GM19035 (cell line): ENCODE results near the gene WIPF1.
A peak's percentile ranks its signal among the peaks of the same experiment; 100 is the strongest.

Source experiments
- ATAC-seq: cut with Tn5 transposase; IDR thresholded peaks from one replicate; pipeline ENCODE4 v1.9.1; 2021; ENCODE audit not compliant: unreplicated experiment

The WIPF1 gene

DNA sequence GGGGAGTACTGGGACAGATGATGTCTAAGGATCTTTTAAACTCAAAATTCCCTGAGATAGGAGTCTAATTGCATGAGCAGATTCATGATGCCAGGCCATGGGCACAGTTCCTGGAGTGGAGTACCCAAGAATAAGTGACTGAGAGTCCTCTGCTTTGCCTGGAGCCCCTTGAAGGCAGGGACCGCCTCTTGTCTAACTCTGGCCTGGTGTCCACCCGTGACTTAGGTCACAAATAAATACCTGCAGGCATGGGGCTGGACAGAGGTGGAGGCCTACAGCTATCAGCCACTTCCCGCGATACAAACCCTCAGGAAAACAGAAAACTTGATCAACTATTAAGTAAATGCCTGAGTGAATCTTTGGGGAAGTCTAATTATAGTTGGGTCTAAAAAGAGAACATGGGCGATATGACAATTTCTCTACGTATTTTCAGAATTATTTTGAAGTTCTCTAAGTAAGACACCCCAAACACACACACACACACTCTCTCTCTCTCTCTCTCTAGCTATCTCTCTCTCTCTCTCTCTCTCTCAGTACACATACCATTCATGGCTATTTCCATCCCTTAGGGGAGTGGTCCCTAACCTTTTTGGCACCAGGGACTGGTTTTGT lies 1.8 kb upstream of the WIPF1 start:
- ATAC-seq, result no peak

DNA sequence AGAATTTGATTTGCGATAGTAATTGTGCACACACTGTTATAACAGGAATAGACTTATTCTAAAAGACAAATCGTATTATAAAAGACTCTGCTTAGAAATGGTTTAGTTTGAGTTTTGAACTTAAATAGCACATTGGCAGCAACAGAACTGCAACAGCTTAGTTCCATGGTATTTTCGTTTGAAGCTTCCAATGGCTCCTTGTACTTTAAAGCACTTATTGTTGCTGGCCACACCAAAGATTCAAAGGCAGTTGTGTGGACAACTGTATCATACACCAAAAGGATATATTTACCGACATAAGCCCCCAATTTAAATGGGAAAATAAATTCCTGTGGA lies 627 bp downstream of the WIPF1 start:
- ATAC-seq, result no peak

DNA sequence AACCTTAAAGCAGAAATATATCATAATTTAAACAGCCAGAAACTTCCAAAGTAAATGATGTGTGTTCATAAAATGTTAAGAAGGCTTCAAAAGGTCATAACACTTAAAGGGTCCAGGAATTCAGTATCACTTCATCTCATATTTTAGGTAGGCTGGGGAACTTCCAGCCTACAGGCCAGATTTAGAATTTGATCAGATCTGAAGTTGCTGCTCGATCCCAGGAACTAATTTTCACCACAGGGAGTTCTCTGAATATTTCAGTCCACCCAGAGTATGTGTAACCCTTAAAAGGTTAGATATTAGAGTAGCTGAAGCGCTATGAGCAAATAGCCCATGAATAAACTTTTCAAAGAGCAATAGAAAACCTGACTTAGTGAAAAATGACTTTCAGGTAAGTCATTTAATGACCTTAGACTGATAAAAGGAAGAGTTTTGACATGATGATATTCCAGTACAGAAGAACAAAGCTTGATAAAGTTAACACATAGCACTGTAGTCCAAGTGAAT lies 1.7 kb downstream of the WIPF1 start:
- no peak for ATAC-seq

DNA sequence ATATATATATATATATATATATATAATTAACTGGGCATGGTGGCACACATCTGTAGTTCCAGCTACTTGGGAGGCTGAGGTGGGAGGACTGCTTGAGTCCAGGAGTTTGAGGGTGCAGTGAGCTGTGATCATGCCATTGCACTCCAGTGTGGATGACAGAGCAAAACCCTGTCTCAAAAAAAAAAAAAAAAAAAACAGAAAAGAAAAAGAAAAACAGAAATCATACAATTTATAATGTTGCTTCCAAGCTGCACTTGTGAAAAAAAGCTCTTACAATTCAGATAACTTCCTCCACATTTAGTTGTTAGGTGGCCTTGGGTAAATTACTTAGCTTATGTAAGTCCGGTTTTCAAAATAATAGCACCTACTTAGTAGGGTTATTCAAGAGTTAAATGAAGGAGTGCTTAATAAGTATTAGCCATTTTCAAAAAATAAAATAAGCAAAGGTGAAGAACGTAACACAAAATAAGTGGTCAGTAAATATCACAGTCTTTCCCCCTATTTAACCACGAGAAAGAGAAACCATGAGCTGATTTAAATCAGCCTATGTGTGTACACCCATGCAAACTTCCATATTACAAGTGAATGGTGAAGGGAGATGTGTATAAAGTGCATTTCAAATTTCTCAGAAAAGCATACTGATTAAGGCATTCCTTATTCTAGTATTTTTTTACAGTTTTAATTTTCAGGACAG lies 2.3 kb downstream of the WIPF1 start:
- ATAC-seq, result peak; percentile 26

DNA sequence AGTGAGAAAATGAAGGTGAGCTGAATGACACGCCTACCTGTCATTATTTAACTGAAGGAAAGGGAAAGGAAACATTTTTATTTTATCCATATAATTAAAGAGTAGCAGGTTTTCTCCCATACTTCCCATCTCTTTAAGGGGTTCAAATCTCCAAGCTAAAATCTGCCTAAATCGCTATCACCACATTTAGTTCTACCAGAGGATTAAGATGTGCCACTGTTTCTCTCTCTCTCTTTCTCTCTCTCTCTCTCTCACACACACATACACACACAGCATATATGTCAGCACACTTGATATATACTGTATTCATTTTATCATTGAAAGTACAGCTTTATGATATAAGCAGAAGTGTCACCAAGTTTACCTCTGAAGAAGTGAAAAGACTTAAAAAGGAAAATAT lies 3.1 kb downstream of the WIPF1 start:
- no peak for ATAC-seq

DNA sequence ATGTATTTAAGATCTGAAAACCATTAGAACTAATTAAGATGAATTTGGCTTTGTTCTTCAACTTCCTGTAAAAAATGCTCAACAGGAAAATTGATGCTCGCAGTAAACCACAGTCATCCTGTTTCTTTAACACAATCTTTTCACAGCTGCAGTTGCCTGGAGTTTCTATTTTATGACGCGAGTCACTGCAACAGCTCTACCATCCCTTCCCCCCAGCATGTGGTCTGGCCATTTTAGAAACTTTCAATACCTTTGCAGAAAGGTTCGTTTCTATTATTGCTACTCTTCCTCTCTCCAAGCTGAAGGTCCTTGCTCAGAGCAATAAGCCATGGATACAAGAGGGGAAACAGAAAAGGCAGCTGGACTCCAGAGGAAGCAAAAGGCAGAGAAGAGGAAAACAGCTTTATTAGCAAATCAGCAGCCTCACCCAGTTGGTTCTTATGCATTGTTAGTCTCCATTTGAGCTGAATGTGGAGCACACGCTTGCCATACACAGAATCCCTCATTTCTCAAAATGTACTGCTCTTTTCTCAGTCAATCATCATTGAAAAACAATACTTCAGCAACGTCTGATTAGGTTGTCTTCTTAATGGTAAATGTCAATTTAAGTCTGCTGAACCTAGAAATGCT lies 3.9 kb downstream of the WIPF1 start:
- peak; percentile 67 for ATAC-seq

DNA sequence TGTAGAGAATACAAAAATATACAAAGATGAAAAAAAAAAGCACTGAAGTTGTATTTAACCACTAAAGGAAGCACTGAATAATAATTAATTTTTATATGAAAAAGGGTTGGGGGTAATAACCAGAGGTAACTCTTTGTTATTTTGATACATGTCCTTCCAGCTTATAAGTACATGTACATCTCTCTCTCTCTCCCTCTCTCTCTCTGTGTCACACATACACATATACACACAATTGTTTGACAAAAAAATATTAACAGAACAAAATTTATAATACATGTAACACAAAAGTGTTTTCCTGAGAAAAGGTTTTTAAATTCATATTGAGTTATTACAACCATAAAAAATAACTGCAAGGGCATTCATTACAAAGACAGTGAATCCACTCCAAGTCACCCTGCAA lies 4.6 kb downstream of the WIPF1 start:
- no peak for ATAC-seq

DNA sequence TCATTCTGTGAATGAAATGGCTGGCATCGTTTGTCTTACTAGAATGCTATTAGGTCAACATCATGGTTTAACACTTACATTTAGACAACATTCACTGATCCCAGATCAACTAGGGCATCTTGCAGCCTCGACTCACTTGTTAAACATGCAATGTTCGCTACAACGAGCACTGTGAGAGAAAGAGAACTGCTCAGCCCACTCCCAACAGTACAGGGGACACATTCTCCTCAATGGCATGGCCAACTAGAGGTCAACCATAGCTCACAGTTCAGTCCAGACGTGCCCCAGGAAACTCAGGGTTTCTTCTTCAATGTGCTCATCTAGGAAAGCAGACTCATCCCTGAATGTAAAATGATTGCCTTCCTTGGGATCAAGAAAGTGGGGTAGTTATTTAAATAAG lies 5.9 kb downstream of the WIPF1 start:
- no peak for ATAC-seq

DNA sequence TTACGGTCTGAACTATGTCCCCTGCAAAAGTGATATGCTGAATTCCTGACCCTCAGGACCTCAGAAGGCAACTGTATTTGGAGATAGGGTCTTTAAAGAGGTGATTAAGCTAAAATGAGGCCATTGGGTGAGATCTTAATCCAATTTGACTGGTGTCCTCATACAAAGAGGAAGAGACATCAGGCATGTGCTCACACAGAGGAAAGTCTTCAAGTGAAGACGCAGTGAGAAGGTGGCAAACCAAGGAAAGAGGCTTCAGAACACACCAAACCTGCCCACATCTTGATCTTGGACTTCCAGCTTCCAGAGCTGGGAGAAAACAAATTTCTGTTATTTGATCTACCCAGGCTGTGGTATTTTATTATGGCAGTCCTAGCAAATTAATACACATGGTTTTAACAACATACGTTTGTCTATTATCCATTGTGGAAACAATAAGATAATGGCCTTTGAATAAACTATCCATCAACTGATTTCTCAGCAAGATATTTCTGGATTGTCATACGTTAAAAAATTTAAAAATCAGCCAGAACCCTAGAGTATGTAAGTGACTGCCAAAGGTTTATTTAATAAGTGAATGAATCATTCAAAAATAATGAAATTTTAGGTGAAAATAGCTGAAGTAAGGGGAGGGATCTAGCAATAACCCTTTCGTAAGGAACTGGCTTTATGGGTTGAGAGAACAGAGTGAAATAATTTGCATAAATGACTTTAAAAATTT lies 6.5 kb downstream of the WIPF1 start:
- no peak for ATAC-seq

DNA sequence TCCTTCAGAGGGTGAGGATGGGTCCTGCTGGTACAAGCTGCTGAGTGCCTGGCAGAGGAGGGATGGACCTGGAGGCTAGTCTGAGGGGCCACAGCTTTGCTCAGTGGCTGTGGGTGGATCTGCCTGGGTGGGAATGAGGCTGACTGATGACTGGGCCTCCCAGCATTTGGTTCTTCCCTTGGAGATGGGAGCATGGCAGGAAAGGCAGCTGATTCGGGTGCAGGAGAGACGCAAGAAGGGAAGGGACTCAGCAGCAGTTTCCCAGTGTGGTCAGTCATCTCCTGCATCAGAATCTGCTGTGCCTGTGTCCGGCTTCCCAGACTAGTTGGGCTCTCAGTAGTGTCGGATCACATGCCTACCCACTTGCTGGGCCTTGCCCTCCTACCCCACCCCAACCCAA lies 7.3 kb downstream of the WIPF1 start:
- no peak for ATAC-seq

DNA sequence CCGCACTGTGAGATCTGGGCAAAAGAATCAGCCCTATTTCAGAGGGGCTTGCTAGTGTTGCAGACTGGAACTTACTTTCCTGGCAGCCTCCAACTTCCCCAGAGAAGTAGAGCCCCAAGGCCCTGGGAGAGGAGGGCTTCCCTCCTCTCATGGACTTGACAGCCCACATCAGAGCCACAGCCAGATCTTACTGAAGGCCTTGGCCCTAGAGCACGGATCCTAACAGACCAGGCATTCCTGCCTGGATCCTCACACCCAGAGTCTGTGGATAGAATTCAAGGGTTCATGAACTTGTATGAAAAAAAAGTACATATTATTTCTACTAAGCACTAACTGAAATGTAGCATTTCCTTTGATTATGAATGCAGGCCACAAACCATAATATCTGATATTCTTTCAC lies 8.3 kb downstream of the WIPF1 start:
- no peak for ATAC-seq

DNA sequence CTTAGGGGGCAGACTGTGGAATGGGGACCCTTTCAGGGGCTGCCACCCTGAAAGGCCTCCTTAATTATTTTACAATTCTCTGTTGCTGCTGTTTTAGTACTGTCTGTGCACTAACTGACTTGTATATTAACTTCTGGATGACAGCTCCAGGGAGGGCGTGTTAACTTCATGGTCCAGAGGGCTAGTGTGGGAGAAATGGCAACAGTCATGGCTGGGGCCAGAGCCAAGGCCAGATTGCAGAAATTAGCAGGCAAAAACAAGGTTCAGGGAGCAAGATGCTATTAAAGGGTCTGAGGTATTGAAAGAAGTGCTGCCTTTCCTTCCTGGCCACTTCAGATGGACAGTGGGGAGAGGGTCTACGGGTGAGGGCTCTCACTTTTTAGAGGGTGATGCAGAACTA lies 9.1 kb downstream of the WIPF1 start:
- ATAC-seq, result no peak

DNA sequence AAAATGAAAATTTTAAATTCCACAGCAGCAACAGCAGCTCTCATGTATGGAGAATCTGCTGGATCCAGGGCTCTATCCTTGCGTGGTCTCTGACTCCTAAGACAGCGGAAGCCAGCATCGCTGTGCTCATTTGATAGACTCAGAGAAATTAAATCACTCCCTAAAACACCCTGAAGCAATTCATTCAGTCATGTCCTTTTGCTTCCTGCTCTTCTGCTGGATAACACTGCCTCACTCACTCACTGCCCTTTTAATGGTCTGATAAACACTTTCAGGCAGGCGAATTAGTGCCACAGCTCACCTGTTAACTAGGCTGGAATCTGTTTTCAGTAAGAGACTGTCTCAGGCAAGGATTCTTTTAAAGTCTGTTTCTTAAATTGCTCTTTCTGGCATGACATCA lies 10.0 kb downstream of the WIPF1 start:
- ATAC-seq, result no peak

DNA sequence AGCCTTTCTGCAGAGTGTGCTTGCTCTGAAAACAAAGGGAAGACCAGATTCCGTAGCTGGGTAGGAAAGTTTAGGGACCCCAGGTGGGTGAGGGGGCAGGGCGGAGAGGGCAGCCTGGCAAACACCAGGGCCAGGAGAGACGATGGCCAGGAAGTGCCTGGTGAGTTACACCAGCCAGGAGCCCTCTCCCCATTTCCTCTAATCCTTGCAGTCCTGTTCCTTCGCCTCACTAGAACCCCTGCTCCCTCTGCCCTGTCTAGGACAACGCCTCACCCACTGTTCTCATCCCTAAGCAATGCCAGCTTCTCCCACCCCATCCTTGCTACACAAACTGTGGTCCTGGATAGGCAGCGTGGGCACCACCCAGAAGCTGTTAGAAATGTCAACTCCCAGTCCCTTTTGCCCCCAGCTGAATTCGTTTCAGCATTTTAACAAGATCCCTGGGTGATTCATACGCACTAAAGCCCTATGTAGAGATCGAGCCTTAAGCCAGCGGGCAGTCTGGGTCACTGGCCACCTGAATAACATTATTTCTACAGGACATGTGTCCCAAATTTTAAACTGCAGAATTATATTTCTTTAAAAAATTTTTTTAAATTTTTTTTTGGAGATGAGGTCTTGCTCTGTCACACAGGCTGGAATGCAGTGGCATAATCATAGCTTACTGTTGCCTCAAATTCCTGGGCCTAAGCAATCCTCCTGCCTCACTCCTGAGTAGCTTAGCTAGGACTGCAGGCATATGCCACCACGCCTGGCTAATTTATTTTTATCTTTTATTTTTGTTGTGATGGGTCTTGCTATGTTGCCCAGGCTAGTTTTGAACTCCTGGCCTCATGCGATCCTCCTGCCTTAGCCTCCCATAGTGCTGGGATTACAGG lies 10.9 kb downstream of the WIPF1 start:
- ATAC-seq, result no peak

DNA sequence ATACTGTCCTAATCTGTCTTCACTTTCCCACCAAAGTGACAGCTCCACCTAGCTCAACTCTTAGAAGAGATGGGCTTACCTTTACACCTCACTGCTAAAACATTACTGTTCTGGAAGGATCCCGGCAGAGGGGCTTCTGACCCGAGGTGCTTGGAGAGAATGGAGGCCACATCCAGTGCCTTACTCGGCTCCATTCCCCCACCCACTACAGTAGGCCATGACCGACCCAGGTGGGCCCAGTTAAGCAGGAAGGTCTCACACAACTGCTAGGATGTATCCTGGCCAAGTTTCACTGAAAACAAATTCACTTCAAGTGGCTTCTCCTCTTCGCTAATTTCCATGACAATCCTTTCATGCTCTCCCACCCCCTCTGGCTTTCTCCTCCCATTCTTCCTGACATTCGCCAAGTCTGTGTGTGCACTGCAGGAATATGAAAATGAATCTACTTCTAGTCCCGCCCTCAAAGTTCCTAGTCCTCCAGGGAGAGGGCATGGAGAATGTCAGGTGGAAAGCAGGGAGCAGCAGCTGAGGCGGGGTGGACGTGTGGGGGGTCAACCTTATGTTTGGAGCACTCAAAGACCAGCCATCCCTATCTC lies 11.8 kb downstream of the WIPF1 start:
- ATAC-seq, result no peak

DNA sequence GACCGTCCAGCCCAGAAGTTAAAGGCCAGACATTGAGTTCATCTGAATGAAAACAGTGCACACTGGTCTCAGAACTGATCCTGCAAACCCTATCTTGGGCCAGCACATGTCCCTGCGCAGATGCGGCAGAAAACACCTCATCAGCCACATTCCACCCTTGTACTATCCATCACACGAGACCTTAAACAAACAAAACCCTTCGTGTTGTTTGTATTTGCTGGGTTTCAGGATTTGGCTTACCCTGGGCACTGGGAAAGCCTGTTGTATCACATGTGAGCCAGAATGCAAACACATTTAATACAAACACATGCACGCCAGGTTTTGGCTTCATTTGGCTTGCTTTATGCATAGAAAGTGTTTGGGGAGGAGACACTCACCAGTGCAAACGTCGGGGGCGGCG lies 12.5 kb downstream of the WIPF1 start:
- no peak for ATAC-seq

DNA sequence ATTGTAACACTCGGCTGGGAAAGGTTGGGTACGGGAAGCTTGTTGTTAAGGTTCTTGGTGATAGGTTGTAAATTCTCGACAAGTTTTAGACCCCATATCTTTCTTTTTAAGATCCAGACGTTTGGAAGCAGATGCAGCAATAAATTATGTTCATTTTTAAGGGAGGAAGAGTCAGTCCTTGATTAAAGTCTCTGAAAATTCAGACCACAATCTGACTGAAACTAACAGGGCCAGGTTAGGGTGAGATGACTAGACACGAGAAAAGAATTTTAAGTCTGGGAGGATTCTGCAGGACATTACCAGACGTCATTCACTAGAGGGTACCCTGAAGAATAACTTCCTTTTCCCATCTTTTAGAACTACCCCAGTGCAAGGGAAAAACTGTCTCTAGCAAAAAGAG lies 16.1 kb downstream of the WIPF1 start:
- ATAC-seq, result no peak

DNA sequence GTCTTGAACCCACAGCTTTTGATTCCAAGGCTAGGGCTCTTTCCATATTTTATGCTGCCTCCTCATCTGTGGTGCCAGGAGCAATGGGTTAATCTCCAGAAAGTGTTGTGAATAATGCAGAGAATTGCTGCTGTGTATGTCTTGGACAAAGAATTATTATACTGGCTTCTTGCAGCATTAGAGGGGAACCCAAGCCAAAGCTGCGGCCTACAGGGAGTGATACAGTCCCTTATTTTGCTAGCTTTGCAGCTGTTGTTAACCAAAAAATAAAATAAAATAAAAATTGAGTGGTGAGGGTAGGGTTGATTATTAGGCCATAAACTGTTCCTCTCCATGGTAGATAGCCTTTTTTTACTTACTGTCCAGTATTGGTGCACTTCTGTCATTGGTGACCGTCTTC lies 16.7 kb downstream of the WIPF1 start:
- ATAC-seq, result no peak

DNA sequence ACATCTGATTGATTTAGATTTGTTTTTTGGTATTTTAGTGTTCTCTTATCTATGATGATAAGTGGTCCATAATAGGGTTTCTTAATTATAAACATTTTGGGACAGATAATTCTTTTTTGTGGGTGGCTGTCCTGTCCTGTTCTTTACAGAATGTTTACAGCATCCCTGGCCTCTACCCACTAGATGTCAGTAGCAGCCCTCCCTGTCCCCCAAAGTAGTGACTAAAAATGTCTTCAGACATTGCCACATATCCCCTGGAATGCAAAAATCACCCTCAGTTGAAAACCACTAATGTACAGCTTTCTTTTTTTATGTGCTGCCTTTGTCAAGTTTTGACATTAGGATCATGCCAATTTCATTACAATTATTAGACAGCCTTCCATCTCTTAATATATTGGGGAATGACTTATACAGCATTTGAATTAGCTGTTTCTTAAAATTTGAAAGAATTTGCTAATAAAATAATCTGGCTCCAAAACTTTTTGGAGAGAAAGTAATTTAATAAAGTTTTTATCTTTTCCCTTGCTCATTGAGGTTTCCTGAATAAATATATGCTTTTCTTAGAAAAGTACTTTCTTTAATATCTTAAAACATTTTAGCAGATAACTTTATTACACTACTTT lies 19.5 kb downstream of the WIPF1 start:
- no peak for ATAC-seq

DNA sequence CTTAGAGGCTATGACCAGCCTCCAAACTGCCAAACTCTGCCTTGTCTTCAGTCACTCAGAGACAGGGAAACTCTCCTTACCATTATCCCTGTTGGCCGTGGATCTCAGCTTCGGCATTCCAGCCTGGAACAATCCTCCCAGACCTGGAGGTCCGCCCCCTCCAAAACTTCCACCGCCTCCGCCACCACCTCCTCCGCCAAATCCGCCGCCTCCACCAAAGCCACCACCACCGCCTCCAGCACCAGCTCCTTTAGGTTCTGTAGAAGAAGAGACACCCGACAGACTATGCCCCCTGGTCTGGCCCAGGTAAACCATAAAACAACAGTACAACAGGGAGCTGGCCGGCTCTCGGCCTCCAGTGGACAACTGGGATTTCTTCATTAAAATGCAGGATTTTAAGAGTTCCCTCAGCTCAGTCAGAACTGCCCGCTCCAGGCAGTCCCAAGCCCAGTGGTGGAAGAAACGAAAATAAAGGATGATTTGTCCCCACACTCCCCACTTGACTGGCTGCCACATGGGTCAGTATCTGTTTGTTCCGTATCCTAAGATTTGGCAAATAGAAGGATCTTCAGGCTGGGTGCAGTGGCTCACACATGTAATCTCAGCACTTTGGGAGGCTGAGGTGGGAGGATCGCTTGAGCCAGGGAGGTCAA lies 22.4 kb downstream of the WIPF1 start:
- no peak for ATAC-seq
